ENCODE results near the gene UBE4A. TPM values are rescaled to one million over a fixed set of nuclear protein-coding genes. Genes with fewer than 3 reads are reported as not detected.

The UBE4A gene
- total and polyA plus RNA-seq, 9 of the 15 experiments (the other 6 are each of a cell fraction or from before 2014, with no cell fraction given) = 13.5 to 45.2 (median 26.8) TPM

DNA sequence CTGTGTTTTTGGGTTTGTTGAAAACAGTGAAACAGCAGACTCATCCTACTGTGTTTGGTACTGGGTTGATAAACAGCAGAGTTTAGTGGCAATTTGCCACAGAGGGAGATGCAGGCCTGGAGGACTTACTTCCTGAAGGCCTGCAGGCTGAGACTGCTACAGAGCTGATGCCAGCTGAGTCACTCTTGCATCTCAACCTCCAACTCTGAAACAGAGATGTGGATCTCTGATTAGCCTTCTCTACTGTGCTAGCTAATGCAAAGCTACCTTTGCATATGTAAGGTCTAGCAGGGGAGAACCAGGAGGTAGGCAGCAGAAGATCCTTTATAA lies 56.3 kb downstream of the UBE4A start (continued):
- TF ChIP-seq, protein P1, sequence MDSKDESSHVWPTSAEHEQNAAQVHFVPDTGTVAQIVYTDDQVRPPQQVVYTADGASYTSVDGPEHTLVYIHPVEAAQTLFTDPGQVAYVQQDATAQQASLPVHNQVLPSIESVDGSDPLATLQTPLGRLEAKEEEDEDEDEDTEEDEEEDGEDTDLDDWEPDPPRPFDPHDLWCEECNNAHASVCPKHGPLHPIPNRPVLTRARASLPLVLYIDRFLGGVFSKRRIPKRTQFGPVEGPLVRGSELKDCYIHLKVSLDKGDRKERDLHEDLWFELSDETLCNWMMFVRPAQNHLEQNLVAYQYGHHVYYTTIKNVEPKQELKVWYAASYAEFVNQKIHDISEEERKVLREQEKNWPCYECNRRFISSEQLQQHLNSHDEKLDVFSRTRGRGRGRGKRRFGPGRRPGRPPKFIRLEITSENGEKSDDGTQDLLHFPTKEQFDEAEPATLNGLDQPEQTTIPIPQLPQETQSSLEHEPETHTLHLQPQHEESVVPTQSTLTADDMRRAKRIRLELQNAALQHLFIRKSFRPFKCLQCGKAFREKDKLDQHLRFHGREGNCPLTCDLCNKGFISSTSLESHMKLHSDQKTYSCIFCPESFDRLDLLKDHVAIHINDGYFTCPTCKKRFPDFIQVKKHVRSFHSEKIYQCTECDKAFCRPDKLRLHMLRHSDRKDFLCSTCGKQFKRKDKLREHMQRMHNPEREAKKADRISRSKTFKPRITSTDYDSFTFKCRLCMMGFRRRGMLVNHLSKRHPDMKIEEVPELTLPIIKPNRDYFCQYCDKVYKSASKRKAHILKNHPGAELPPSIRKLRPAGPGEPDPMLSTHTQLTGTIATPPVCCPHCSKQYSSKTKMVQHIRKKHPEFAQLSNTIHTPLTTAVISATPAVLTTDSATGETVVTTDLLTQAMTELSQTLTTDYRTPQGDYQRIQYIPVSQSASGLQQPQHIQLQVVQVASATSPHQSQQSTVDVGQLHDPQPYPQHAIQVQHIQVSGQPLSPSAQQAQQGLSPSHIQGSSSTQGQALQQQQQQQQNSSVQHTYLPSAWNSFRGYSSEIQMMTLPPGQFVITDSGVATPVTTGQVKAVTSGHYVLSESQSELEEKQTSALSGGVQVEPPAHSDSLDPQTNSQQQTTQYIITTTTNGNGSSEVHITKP (IDR thresholded peaks at IDR 0.05; ENCODE audit: partially characterized antibody) = peak; percentile 17
- peak; percentile 67 for TF ChIP-seq SMAD4 (CRISPR knock-in tag; conservative IDR thresholded peaks at IDR 0.05)
- no peak for TF ChIP-seq SPI1 (IDR thresholded peaks at IDR 0.05; ENCODE audit: borderline replicate concordance, low read depth, low read length)
- no peak for TF ChIP-seq OTX1 (CRISPR knock-in tag; IDR thresholded peaks at IDR 0.05)
- TF ChIP-seq GATA2 (CRISPR knock-in tag; IDR thresholded peaks at IDR 0.05) = peak; percentile 78
- TF ChIP-seq HDAC1 (IDR thresholded peaks at IDR 0.05) = peak; percentile 66 to 95; a peak in 3 of 4 replicates
- no peak for TF ChIP-seq RFX5 (IDR thresholded peaks at IDR 0.05; ENCODE audit: low read depth, low read length)
- TF ChIP-seq MIER1 (IDR thresholded peaks at IDR 0.05; ENCODE audit: low read depth) = no peak
- no peak; the same call in 1 of the 2 replicates for TF ChIP-seq MYC (IDR thresholded peaks at IDR 0.05; ENCODE audit: low read depth, low read length)
- TF ChIP-seq MYC (CRISPR knock-in tag; IDR thresholded peaks at IDR 0.05; ENCODE audit: borderline replicate concordance, low read depth) = no peak
- TF ChIP-seq SRSF1 (IDR thresholded peaks at IDR 0.05; ENCODE audit: low read depth, low read length) = no peak
- peak; percentile 35; the same call in 1 of the 2 replicates for TF ChIP-seq RAD51 (IDR thresholded peaks at IDR 0.05; ENCODE audit: borderline replicate concordance, low read depth)
- TF ChIP-seq SIN3A (IDR thresholded peaks at IDR 0.05; ENCODE audit: borderline replicate concordance in 2 of 2, control insufficient read depth in 1 of 2, low read depth in 2 of 2, low read length in 2 of 2) = no peak; a peak in 1 of 4 replicates
- TF ChIP-seq ETS2 (tag; IDR thresholded peaks at IDR 0.05; ENCODE audit: borderline replicate concordance, poor library complexity, severe bottlenecking) = no peak
- TF ChIP-seq RBM22 (IDR thresholded peaks at IDR 0.05; ENCODE audit: low read depth, low read length, poor library complexity, severe bottlenecking) = no peak
- TF ChIP-seq RNF2 (IDR thresholded peaks at IDR 0.05) = peak; percentile 84
- no peak for TF ChIP-seq POLR2G (IDR thresholded peaks at IDR 0.05; ENCODE audit: low read depth, low read length)
- TF ChIP-seq FOXM1 (IDR thresholded peaks at IDR 0.05; ENCODE audit: low read depth) = peak; percentile 47; the same call in 1 of the 2 replicates
- TF ChIP-seq FOXM1 (CRISPR knock-in tag; IDR thresholded peaks at IDR 0.05; ENCODE audit: low read depth) = no peak
- peak; percentile 90 for TF ChIP-seq SOX6 (IDR thresholded peaks at IDR 0.05)
- TF ChIP-seq TBP (optimal IDR thresholded peaks at IDR 0.05; ENCODE audit: low read depth, low read length) = no peak
- TF ChIP-seq ZNF324 (CRISPR knock-in tag; IDR thresholded peaks at IDR 0.05) = no peak; the same call in 1 of the 2 replicates
- no peak for TF ChIP-seq KHSRP (IDR thresholded peaks at IDR 0.05)
- peak; percentile 95 for TF ChIP-seq ARID1B (IDR thresholded peaks at IDR 0.05)
- TF ChIP-seq ZNF586 (CRISPR knock-in tag; conservative IDR thresholded peaks at IDR 0.05) = no peak
- peak; percentile 97 for TF ChIP-seq SMARCE1 (IDR thresholded peaks at IDR 0.05)
- TF ChIP-seq SUPT5H (IDR thresholded peaks at IDR 0.05) = no peak
- TF ChIP-seq, protein P2, sequence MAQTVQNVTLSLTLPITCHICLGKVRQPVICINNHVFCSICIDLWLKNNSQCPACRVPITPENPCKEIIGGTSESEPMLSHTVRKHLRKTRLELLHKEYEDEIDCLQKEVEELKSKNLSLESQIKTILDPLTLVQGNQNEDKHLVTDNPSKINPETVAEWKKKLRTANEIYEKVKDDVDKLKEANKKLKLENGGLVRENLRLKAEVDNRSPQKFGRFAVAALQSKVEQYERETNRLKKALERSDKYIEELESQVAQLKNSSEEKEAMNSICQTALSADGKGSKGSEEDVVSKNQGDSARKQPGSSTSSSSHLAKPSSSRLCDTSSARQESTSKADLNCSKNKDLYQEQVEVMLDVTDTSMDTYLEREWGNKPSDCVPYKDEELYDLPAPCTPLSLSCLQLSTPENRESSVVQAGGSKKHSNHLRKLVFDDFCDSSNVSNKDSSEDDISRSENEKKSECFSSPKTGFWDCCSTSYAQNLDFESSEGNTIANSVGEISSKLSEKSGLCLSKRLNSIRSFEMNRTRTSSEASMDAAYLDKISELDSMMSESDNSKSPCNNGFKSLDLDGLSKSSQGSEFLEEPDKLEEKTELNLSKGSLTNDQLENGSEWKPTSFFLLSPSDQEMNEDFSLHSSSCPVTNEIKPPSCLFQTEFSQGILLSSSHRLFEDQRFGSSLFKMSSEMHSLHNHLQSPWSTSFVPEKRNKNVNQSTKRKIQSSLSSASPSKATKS (CRISPR knock-in tag; IDR thresholded peaks at IDR 0.05) = no peak

Measured in K562 (cell line).